Measurements from ENCODE around the gene TMEM51. TPM values are rescaled to one million over a fixed set of nuclear protein-coding genes. Genes with fewer than 3 reads are reported as not detected.

The TMEM51 gene
- total RNA-seq, 1 donor from 2014 or later: 6.9 TPM

- Histone ChIP-seq H3K4me2 (ENCODE audit: low read length) (no peak overlapping the region), H3K9me3 (ENCODE audit: insufficient read depth, low read depth, low read length) (no peaks in the 10 kb centered on the region), H3K9ac (ENCODE audit: low read length) (no peak overlapping the region), H3K79me2 (ENCODE audit: insufficient read depth, low read length) (no peaks in the 10 kb centered on the region), H3K4me1 (ENCODE audit: insufficient read depth, low read length) (peaks cover 4% of the 10 kb centered on the region), H2AFZ (ENCODE audit: low read depth, low read length) (no peak overlapping the region), H3K27ac (ENCODE audit: low read depth, low read length) (no peak overlapping the region), H3K27me3 (ENCODE audit: insufficient read depth, low read length) (no peaks in the 10 kb centered on the region), H3K4me3 (ENCODE audit: insufficient read depth, low read depth, low read length) (no peak overlapping the region), H4K20me1 (ENCODE audit: insufficient read depth, low read length) (no peaks in the 10 kb centered on the region), H3K36me3 (ENCODE audit: insufficient read depth, low read length) (no peaks in the 10 kb centered on the region)
- FAIRE-seq (no peak), DNase-seq (ENCODE audit: low read depth) (no peak)
- Mint-ChIP-seq H3K9me3 (ENCODE audit: unreplicated experiment) (no peaks in the 10 kb centered on the region), H3K4me1 (ENCODE audit: low read depth, unreplicated experiment) (peaks cover 23% of the 10 kb centered on the region), H3K36me3 (ENCODE audit: low read depth, unreplicated experiment) (peaks cover 17% of the 10 kb centered on the region), H3K27ac (ENCODE audit: unreplicated experiment) (no peak overlapping the region), H3K27me3 (ENCODE audit: low read depth, unreplicated experiment) (no peaks in the 10 kb centered on the region), H3K4me3 (ENCODE audit: unreplicated experiment) (no peak overlapping the region)
- TF ChIP-seq, protein P1, sequence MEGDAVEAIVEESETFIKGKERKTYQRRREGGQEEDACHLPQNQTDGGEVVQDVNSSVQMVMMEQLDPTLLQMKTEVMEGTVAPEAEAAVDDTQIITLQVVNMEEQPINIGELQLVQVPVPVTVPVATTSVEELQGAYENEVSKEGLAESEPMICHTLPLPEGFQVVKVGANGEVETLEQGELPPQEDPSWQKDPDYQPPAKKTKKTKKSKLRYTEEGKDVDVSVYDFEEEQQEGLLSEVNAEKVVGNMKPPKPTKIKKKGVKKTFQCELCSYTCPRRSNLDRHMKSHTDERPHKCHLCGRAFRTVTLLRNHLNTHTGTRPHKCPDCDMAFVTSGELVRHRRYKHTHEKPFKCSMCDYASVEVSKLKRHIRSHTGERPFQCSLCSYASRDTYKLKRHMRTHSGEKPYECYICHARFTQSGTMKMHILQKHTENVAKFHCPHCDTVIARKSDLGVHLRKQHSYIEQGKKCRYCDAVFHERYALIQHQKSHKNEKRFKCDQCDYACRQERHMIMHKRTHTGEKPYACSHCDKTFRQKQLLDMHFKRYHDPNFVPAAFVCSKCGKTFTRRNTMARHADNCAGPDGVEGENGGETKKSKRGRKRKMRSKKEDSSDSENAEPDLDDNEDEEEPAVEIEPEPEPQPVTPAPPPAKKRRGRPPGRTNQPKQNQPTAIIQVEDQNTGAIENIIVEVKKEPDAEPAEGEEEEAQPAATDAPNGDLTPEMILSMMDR (IDR thresholded peaks at IDR 0.05; ENCODE audit: insufficient read depth, low read depth, low read length): no peak
- TF ChIP-seq EZH2 (IDR thresholded peaks at IDR 0.05; ENCODE audit: insufficient read depth, low read length): no peak
These were observed 61.0 kb downstream of the TMEM51 start for GRCh38 chr1:15214527-15214926.

GRCh38 chr1:15215116-15215515, 61.6 kb downstream of the TMEM51 start:
- H3K27me3 Mint-ChIP-seq (ENCODE audit: low read depth, unreplicated experiment): no peaks in the 10 kb centered on the region
- DNase-seq (ENCODE audit: low read depth) (no peak), FAIRE-seq (no peak)
- Histone ChIP-seq H3K79me2 (ENCODE audit: insufficient read depth, low read length) (no peaks in the 10 kb centered on the region), H3K9me3 (ENCODE audit: insufficient read depth, low read depth, low read length) (no peaks in the 10 kb centered on the region), H3K4me3 (ENCODE audit: insufficient read depth, low read depth, low read length) (no peak overlapping the region), H3K27ac (ENCODE audit: low read depth, low read length) (no peak overlapping the region), H3K36me3 (ENCODE audit: insufficient read depth, low read length) (no peaks in the 10 kb centered on the region), H4K20me1 (ENCODE audit: insufficient read depth, low read length) (no peaks in the 10 kb centered on the region), H3K9ac (ENCODE audit: low read length) (no peak overlapping the region), H3K4me2 (ENCODE audit: low read length) (no peak overlapping the region), H3K4me1 (ENCODE audit: insufficient read depth, low read length) (peaks cover 4% of the 10 kb centered on the region), H3K27me3 (ENCODE audit: insufficient read depth, low read length) (no peaks in the 10 kb centered on the region), H2AFZ (ENCODE audit: low read depth, low read length) (no peak overlapping the region)
- no peak for TF ChIP-seq EZH2 (IDR thresholded peaks at IDR 0.05; ENCODE audit: insufficient read depth, low read length)
- TF ChIP-seq, protein P1 (IDR thresholded peaks at IDR 0.05; ENCODE audit: insufficient read depth, low read depth, low read length): no peak
- H3K9me3 Mint-ChIP-seq (ENCODE audit: unreplicated experiment): no peaks in the 10 kb centered on the region
- peaks cover 21% of the 10 kb centered on the region for H3K36me3 Mint-ChIP-seq (ENCODE audit: low read depth, unreplicated experiment)
- H3K27ac Mint-ChIP-seq (ENCODE audit: unreplicated experiment): no peak overlapping the region
- H3K4me3 Mint-ChIP-seq (ENCODE audit: unreplicated experiment): no peak overlapping the region
- peaks cover 23% of the 10 kb centered on the region for H3K4me1 Mint-ChIP-seq (ENCODE audit: low read depth, unreplicated experiment)

- H3K27ac ChIP-seq (ENCODE audit: low read depth, low read length): no peak overlapping the region
- H4K20me1 ChIP-seq (ENCODE audit: insufficient read depth, low read length): no peaks in the 10 kb centered on the region
- FAIRE-seq (no peak), DNase-seq (ENCODE audit: low read depth) (no peak)
- Mint-ChIP-seq H3K4me3 (ENCODE audit: unreplicated experiment) (no peak overlapping the region), H3K36me3 (ENCODE audit: low read depth, unreplicated experiment) (peaks cover 31% of the 10 kb centered on the region), H3K27ac (ENCODE audit: unreplicated experiment) (no peak overlapping the region), H3K4me1 (ENCODE audit: low read depth, unreplicated experiment) (peaks cover 19% of the 10 kb centered on the region), H3K27me3 (ENCODE audit: low read depth, unreplicated experiment) (peaks cover 2% of the 10 kb centered on the region), H3K9me3 (ENCODE audit: unreplicated experiment) (no peaks in the 10 kb centered on the region)
- no peaks in the 10 kb centered on the region for H3K27me3 ChIP-seq (ENCODE audit: insufficient read depth, low read length)
- TF ChIP-seq, protein P1 (IDR thresholded peaks at IDR 0.05; ENCODE audit: insufficient read depth, low read depth, low read length): no peak
- TF ChIP-seq EZH2 (IDR thresholded peaks at IDR 0.05; ENCODE audit: insufficient read depth, low read length): no peak
- no peak overlapping the region for H3K9ac ChIP-seq (ENCODE audit: low read length)
- no peaks in the 10 kb centered on the region for H3K36me3 ChIP-seq (ENCODE audit: insufficient read depth, low read length)
- no peaks in the 10 kb centered on the region for H3K79me2 ChIP-seq (ENCODE audit: insufficient read depth, low read length)
- H3K4me1 ChIP-seq (ENCODE audit: insufficient read depth, low read length): peaks cover 4% of the 10 kb centered on the region
- no peak overlapping the region for H3K4me2 ChIP-seq (ENCODE audit: low read length)
- no peaks in the 10 kb centered on the region for H3K9me3 ChIP-seq (ENCODE audit: insufficient read depth, low read depth, low read length)
- no peak overlapping the region for H2AFZ ChIP-seq (ENCODE audit: low read depth, low read length)
- H3K4me3 ChIP-seq (ENCODE audit: insufficient read depth, low read depth, low read length): no peak overlapping the region
These were observed 64.1 kb downstream of the TMEM51 start for GRCh38 chr1:15217654-15218053.

Data from astrocyte (in vitro differentiated cells and primary cell).